PC-3 (cell line): ENCODE measurements around the gene SLC45A2.

Source experiments
- EZH2 ChIP-seq: fragments of 300-600 bp; sonication (generic); IDR thresholded peaks from one replicate; pipeline ENCODE4 v1.6.1; 2017; ENCODE audit warnings: antibody characterized with exemption, mild to moderate bottlenecking, low read length; ENCODE audit not compliant: unreplicated experiment
- TF ChIP-seq, protein P1 (sequence below): fragments of 300-600 bp; sonication (generic); conservative IDR thresholded peaks from 2 replicates; pipeline ENCODE4 v1.5.1; 2017; ENCODE audit warnings: antibody characterized with exemption, low read depth, mild to moderate bottlenecking, low read length

DNA sequence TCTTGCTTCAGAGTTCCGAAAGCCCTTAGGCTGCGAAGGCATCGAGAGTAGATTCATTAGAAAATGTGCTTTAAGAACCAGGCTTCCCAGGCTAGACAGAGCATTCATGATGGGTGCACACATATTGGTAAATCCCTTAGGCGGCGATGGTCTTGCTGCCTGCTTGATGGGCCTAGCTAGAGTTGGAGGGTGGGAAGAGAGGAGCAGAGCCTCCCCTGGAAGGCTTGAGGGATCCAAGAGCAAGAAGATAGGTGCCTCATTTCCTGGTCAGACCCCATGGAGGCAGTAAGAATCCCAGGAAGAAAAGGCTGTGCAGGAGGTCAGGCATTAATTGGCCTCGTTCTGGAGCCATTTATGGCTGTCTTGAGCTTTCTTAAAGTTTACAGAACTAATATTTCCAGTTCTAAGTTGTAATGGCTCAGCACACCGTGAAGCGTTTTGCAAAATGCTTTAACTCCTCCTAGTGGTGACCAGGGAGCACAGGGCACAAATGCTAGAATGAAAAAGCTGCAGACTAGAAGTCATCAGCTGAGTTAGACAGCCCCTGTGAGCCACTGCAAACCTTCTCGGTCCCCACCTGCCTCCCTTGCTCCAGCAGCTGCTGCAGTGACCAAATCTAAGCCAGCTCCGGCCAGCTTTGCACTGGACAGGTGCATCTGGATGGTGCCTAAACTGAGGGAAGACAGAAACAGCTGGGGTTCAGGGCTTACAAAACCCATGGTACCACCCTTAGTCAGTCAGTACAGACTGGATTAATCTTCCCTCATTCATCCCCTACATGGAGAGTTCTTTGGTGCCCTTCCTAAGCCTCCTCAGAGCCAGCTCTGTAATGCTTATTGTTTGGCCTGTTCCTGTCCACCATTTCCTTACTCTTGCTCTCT lies 14.7 kb downstream of the SLC45A2 start:
- TF ChIP-seq, protein P1, sequence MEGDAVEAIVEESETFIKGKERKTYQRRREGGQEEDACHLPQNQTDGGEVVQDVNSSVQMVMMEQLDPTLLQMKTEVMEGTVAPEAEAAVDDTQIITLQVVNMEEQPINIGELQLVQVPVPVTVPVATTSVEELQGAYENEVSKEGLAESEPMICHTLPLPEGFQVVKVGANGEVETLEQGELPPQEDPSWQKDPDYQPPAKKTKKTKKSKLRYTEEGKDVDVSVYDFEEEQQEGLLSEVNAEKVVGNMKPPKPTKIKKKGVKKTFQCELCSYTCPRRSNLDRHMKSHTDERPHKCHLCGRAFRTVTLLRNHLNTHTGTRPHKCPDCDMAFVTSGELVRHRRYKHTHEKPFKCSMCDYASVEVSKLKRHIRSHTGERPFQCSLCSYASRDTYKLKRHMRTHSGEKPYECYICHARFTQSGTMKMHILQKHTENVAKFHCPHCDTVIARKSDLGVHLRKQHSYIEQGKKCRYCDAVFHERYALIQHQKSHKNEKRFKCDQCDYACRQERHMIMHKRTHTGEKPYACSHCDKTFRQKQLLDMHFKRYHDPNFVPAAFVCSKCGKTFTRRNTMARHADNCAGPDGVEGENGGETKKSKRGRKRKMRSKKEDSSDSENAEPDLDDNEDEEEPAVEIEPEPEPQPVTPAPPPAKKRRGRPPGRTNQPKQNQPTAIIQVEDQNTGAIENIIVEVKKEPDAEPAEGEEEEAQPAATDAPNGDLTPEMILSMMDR, result peak; percentile 95
- no peak for TF ChIP-seq EZH2
